Measurements from ENCODE around the gene OR51M1.
"Not testable (repeated sequence)": the region's sequence is repeated elsewhere in the genome, so short reads cannot be mapped to it uniquely, and the experiment has no call there.

Gene OR51M1, protein sequence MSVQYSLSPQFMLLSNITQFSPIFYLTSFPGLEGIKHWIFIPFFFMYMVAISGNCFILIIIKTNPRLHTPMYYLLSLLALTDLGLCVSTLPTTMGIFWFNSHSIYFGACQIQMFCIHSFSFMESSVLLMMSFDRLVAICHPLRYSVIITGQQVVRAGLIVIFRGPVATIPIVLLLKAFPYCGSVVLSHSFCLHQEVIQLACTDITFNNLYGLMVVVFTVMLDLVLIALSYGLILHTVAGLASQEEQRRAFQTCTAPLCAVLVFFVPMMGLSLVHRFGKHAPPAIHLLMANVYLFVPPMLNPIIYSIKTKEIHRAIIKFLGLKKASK

DNA sequence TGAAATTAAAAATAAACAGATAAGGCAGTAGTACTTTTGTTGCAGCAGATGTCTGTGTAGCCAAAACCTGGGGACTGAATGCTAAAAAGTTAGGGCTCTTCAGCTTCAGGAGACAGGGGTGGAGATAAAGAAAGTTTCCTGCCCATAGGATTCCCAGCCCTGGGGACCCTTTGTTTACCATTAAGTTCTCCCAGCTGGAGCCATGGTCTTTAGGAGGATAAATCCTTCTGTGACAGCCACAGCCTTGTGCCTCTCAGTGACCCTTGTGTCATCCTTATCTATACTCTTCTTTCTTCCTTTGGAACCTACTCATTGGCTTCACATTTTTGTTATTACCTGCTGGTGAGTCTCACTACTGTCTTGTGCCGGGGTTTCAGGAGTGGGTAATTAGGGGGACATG, at the start of gene OR51M1:
OR51M1 (plus strand) TSS at position 237 of the 400 bp plus-strand sequence. CDS start 5,587 bp downstream, outside the sequence.
- no peak for DNase-seq (ENCODE audit: low read depth)

DNA sequence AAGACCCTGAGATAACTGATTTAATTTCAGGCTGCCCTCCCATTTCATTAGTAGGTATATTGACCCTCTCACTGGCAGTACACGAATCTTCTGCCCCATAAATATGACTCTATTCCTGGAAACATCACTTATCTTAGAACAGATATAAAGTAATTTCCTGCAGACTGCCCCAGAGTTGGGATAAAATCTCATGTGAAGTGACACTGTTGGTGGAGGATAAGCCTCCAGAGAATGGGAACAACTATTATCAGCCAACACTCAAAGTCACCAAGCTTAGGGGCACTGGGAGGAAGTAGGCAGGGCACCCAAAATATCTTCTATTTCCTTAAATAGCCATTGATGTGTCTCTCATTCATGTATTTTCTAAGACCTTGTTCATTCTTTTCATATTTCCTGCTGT, 48.4 kb upstream of the OR51M1 start:
- no peak for DNase-seq (ENCODE audit: low read depth)

DNA sequence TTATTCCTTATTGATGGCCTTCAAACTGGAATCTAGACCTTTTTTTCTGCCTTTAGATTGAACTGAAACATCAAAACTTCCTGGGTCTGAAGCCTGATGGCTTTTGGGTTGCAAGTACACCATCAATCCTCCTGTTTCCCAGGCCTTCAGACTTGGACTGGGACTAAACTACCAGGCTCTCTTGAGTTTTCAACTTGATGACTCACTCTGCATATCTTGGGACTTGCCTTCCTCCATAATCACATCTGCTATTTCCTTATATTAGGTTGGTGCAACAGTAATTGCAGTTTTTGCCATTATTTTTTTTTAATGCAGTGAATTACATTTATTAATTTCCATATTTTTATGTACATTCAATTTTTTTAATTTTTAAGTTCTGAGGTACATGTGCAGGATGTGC, 47.3 kb upstream of the OR51M1 start:
- no peak for DNase-seq (ENCODE audit: low read depth)

DNA sequence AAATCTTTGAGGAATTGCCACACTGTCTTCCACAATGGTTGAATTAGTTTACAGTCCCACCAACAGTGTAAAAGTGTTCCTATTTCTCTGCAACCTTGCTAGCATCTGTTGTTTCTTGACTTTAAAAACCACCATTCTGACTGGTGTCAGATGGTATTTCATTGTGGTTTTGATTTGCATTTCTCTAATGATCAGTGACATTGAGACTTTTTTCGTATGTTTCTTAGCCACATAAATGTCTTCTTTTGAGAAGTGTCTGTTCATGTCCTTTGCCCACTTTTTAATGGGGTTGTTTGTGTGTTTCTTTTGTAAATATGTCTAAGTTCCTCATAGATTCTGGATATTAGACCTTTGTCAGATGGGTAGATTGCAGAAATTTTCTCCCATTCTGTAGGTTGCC, 46.4 kb upstream of the OR51M1 start:
- DNase-seq (ENCODE audit: low read depth), result not testable (repeated sequence)

DNA sequence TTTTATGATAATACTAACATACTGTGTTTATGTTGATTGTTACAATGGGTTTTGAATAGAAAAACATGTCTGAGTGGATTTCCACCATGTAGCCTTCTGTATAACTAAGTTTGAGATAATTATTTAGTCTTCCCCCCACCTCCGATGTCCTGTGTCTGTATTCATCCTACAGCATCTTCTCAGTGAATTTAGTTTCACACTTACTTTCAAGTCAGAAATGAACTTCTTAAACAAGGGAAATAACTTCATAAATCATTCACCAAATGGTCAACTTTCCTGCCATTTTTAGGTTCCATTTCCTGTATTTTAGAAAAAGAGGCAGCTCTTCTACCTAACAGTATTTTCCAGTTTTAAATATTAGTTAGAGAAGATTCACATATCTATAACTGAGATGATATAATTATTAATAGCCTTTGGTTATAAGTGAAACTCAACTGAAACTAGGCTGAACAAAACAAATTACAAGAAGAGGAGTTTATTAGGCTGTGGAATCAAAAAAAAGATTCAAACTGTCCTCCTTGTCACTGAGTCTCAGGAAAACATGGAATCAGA, 43.8 kb upstream of the OR51M1 start:
- DNase-seq (ENCODE audit: low read depth), result no peak

DNA sequence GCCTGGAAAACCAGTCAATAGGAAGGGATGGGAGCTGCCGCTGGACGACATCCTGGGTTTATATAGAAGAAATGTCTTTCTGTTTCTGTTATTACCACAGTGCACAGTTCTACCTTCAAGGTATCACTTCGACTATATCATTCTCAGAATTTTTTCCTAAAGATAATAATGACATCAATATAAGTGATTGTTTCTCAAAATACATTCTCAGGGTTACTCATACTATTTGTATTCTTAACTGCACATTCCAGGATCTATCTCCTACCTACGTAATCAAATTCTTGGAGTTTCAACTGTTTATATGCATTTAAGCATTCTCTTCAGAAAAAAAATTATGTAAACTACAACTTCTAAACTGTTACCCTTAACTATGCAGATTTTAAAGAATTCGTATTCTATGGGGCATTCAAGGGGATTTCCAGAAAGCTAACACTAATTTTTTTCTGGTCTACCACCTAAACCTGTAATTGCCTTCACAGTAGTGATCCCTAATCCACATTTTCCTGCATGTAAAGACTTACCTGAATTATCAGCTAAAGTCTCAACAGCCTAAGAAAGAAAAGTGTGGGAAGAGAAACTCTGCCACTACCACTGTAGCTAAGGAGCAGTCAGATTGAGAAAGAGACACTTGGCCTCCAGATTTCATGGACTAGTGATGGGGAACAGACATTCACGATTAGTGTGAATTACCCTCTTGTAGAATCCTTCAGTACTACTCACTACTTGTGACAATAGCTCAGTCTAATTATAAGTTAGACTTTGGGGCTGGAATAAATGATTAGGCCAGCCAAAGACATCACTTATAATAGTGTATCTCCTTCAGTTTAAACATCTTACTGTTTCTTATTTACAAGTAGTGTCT, 39.9 kb upstream of the OR51M1 start, which contains the start of gene OR51B5:
OR51B5 (minus strand) TSS at position 51 of the 862 bp plus-strand sequence; CDS start at position 51, 0 bp downstream.
- no peak for DNase-seq (ENCODE audit: low read depth)

DNA sequence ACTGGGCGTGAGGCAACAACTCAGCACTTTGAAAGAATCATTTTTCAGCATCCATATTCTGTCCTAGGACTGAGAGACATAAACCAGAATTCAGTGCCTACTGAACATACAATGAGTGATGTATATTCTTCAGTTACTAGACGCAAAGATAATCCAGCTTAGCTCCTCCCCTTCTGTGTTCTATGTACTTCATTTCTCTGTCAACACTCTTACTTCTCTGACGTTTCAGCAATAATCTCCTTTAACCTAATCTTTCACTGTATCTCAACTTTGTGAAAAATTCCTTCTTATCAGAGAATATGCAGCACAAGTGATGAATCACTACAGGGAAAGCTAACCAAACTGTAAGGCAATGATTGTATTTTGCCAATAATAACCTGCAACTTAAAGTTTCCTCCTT, 37.8 kb upstream of the OR51M1 start:
- DNase-seq (ENCODE audit: low read depth), result no peak

DNA sequence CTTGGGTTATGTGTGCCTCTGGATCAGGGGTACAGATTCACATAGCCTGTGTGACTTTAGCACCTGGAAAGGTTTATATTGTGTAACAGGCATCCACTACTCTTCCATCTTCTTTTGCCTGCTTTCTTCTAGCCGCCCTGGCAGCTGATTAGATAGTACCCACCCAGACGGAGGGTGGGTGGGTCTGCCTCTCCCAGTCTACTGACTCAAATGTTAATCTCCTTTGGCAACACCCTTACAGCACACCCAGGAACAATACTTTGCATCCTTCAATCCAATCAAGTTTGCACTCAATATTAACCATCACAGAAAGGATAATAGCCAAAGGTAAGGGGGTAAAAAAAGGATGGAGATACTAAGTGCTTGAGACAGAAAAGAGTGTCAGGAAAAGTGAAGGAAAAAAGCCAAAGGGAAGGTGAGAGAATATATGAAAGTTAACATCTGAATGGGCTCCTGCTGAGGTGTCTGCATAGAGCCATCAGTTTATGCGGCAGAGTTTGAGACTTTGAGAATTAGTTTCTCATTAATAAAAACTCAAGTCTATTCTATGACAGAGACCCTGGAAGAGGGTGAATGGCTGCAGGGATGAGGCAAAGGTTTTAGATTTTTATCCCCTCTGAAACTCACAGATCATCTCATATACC, 34.9 kb upstream of the OR51M1 start:
- DNase-seq (ENCODE audit: low read depth), result no peak

DNA sequence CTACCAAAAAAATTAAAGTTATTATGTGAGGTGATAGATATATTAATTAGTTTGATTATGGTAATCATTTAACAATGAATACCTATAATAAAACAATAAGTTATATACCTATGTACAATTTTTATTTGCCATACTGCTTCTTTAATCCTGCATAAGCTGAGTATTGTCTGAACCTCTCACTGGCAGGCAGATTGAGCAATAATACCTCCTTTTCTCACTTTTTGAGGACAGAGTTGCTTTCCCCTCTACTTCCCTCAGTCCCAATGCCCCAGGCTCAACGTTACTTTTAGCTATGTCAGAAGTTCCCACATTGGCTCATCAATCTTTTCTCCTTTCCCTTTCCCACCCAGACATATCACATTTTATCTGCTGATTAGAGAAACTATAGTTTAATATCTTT, 34.1 kb upstream of the OR51M1 start:
- DNase-seq (ENCODE audit: low read depth), result no peak

DNA sequence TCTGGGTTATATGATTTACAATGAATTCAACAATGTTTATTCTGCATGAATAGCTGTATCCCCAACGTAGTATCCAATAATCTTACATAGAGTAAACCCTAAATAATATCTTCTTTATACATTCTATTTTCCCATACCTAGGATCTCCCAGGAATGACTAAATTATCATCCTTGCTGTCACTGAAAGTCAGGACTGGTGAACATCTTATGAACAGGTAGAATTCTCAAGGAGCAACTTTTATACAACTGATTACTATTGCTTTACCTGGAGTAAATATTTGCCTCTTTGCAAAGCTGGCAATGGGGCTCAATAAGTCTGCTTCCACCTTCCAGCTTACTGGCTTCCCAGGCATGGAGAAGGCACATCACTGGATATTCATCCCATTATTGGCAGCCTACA, 32.4 kb upstream of the OR51M1 start, which contains the start of gene OR51B6:
OR51B6 (plus strand) TSS at position 301 of the 400 bp plus-strand sequence; CDS start at position 301, 0 bp downstream.
- no peak for DNase-seq (ENCODE audit: low read depth)

DNA sequence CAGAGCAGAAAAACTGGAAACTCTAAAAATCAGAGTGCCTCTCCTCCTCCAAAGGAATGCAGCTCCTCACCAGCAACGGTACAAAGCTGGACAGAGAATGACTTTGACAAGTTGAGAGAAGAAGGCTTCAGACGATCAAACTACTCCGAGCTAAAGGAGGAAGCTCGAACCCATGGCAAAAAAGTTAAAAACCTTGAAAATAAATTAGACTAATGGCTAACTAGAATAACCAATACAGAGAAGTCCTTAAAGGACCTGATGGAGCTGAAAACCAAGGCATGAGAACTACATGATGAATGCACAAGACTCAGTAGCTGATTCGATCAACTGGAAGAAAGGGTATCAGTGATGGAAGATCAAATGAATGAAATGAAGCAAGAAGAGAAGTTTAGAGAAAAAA, 27.6 kb upstream of the OR51M1 start:
- DNase-seq (ENCODE audit: low read depth), result not testable (repeated sequence)

DNA sequence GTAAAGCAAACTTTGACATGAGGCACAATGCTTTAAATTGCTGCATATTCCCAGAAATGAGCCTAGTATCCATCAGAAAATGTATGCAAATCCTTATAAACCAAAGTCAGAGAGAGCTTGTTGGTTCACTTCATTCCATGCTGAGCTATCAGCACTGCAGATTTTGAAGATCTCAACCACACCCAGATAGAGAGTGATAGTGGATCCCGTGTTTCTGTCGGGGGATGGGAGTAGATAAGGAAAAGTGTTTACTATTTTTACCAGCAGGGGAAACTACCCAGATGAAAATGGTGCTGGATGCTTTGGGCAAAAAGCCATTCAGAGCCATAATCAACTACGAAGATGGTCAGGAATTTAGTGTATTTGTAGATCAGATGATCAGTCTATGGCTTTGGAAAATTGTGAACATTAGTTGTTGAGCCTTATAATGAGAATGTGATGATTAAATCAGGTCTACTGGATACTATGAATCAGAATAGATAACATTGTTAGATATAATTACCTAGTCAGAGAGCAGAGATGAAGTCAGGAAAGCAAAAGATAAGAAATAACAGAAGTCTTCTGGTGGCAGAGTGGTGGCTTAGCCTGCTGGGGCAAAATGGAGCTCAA, 21.5 kb upstream of the OR51M1 start:
- no peak for DNase-seq (ENCODE audit: low read depth)

DNA sequence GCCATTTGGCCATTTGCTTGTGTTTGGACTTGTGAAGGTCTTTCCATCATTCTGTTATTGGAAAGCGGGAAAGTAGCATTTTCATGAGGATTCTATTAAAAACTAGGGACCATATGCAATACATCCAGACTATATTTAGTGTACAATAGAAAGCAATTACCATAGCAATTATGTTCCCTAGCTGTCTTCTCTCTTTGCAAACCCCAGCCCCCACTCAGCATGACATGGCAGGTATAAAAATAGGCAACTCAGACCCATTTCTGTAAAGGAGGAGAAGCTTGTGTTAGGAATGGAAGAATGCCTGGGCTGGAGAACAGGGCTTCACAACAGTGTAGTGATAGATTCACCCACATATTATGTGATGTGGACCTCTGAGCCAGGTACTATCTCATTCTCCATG, 19.9 kb upstream of the OR51M1 start:
- no peak for DNase-seq (ENCODE audit: low read depth)

DNA sequence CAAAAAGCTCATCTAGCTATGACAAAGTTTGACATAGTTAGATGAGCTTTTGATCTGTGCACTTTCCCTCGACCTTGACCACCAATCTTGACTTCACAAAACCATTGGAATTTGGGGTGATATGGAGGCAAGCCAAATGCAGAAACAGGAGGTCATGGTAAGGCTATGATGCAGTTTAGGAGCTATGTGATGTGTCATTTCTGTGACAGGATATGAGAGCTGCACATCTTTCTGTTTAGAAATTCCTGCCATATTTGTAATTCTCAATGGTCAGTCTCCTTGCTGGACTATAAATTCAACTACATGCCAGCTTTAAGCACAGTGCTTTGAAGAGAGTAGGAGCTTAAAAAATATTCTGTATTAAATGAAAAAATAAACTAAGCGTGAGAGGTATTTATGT, 19.4 kb upstream of the OR51M1 start:
- DNase-seq (ENCODE audit: low read depth), result no peak

DNA sequence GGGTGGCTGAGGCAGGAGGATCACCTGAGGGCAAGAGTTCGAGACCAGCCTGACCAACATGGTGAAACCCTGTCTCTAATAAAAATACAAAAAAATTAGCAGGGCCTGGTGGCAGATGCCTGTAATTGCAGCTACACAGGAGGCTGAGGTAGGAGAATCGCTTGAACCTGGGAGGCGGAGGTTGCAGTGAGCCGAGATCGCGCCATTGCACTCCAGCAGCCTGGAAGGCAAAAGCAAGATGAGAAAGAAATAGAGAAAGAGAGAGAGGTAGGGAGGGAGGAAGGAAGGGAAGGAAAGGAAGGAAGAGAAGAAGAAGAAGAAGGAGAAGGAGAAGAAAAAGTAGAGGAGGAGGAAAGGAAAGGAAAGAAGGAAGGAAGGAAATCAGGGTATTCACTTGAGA, 17.2 kb upstream of the OR51M1 start:
- DNase-seq (ENCODE audit: low read depth), result not testable (repeated sequence)

DNA sequence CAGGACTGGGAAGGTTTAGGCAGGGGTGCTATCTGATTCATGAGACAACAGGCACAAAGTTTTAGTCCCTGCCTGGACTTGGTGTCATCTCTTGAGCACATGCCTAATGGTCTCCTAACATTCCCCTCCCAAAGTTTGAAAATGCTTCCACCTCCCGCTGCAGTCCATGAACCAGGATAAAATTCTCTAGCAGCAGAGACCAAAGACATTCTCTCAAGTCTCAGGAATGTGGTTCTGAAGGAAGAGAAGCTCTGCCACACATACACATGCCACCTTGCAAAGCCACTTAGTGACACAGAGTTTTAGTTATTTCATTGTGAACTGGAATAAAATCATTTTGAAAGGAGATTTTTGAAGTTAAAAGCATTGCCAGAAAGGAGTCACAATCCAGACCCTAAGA, 16.8 kb upstream of the OR51M1 start:
- no peak for DNase-seq (ENCODE audit: low read depth)

DNA sequence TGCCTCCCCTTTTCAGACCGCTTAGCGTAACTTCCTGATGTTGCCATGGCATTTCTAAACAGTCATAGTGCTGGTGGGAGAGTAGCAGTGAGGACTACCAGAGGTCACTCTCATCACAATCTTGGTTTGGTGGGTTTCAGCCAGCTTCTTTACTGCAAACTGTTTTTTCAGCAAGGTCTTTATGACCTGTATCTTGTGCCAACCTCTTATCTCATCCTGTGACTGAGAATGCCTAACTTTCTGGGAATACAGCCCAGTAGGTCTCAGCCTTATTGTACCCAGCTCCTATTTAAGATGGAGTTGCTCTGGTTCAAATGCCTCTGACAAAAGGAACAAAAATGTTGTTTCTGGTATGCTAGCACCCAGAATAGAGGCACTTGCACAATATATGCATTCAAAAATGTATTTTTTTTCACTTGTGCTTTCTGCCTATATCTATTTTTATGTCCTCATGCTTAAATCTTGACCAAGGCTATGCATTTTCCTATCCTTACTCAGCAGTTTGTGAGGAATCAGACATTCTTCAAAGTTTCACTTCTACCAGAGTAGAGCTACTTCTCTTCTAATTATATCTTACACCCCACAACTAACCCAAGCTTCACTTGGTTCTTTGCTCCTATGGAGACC, 16.1 kb upstream of the OR51M1 start:
- DNase-seq (ENCODE audit: low read depth), result no peak

DNA sequence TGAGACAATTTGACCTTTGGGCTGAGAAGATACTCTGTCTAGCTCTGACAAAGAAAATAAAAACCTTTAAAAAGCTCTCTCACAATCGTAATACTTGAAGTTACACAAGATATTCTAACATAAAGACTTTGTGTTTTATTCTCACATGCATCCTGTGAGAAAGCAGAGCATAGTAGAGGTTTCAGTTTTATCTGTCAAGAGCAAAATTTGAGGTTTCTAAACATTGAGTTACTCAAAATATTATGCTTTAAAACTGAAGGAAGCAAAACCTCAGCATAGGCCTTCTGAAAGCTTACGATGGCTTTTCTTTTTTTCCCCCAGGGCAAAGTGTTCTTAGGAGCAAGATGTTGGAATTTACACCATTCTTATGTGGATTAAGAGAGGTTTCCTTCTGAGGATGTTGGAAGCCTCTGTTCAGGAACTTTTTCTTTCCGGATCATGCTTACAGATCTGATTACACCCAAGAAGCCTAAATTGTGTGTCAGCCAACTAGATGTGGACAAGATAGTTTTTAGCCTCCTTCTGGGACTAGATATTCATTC, 15.0 kb upstream of the OR51M1 start:
- DNase-seq (ENCODE audit: low read depth), result no peak

DNA sequence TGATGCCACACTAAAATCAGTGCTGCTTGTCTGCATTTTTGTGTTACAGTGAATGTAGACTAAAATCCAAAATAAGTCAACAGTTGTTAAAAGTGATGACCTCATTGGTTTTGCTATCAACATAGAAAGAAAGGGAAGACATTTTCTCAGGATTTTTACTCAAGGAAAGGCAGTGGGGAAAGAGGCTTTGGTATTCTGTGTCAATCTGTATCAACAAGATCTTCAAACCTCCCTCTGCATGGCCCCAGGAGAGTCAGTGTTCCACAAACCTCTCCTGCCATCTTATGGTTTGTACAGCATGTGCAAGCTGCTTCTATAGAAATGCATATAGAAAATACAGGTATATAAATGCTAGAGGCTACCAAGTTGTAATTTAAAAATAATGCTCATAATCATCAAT, 13.8 kb upstream of the OR51M1 start:
- DNase-seq (ENCODE audit: low read depth), result no peak

DNA sequence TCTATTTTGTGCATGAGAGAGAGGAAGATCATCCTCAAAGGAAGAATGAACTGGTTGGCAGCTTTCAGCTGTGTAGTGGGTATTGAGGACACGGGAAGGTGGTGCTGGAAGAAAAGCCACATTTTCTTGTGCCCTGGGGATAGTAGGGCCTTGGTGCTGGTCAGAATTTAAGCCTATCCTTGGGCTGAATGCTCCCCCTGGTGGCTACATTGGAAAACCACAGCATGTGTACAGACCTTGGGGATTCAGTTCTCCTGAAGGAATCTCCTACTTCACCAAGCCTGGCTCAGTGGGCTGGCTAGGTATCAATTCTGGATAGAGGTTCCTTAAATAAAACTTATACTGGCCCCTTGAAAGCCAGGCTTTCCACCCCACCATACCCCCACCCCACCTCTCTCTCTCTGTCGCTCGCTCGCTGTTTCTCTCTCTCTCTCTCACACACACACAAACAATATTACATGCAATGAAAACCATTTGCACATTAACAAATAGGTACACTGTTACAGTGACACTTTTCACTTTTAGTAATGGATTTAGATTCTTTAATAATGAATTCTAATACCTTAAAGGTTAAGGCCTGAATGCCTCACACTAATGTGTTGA, 2.8 kb upstream of the OR51M1 start:
- peak; percentile 8 for DNase-seq (ENCODE audit: low read depth)

DNA sequence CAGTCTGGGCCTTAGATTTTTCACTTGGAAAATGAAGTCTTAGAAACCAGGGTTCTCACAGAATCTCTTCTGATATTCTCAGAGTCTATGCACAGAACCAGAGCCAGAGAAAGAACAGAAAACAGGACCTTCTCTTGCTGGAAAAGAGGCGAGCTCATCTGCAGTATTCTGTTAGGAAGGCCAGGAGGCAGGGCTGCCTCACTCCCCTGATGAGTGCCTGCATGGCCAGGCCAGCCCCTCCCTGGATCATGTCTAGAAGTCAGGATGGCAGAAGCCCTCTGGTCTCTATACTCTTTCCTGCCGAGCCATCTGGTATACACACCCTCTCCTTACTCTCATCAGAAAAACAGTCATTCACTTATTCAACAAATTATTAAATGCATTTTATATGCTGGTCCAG, 723 bp downstream of the OR51M1 start:
- no peak for DNase-seq (ENCODE audit: low read depth)
